ENCODE data around the gene TIMM50.
A peak's percentile ranks its signal among the peaks of the same experiment; 100 is the strongest.

The TIMM50 gene

GRCh38 chr19:39533003-39533512 is 52.4 kb downstream of the TIMM50 start:
- DNase-seq (ENCODE audit: low spot score) = no peak

GRCh38 chr19:39533791-39534190 is 53.2 kb downstream of the TIMM50 start:
- no peak for DNase-seq (ENCODE audit: low spot score)

DNA sequence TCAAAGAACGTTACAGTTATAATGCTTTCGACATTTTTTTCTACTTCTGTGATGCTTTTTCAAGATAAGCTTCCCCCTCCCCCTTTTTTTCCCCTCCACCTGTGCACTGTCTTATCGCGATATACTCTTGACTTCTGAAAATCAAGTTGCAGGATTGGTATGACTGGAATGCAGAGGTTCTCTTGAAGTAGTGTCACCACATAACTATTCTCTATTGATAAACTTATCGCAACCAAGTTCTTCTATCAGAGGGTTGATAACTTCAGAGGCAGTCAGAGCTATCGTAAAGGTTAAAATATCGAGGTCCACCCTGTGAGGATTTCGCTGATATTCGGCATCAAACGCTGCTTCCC is 58.5 kb downstream of the TIMM50 start:
- DNase-seq (ENCODE audit: low spot score) = no peak

- peak; percentile 94 for DNase-seq (ENCODE audit: low spot score)
Measured at GRCh38 chr19:39539518-39540332, 59.1 kb downstream of the TIMM50 start, which contains the start of gene EID2. EID2 (minus strand) TSS chr19:39540161; CDS start chr19:39540079, 82 bp downstream.

DNA sequence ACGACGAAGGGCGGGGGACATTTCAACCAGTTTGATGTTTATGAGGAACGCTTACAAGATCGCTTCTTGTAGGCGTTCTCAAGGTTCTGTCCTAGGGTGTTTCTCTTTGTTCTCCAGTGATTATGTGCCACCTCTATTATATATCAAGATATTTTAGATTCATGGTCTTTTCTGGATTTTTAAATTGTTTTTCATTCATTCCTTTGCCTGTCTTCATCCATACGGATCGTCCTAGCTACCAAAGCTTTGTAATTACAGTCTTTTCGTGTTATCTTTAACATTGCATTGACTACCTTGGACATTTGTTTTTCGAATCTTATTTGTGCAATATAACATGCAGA is 59.7 kb downstream of the TIMM50 start:
- DNase-seq (ENCODE audit: low spot score) = no peak

Measured in CD4-positive, alpha-beta T cell treated with Interleukin-6 at 100 ng/mL for 8 hours (primary cell).